ENCODE data around the gene LY6G6D.

LY6G6D gene

GRCh38 chr6:31765559-31765909 lies 50.4 kb downstream of the LY6G6D start:
- H3K4me3 ChIP-seq (ENCODE audit: low read length) = no peak overlapping the region
- TF ChIP-seq ZNF274 (IDR thresholded peaks at IDR 0.05; ENCODE audit: low read depth, low read length) = no peak

- no peak for TF ChIP-seq ZNF274 (IDR thresholded peaks at IDR 0.05; ENCODE audit: low read depth, low read length)
These were observed 51.0 kb downstream of the LY6G6D start for GRCh38 chr6:31765910-31766794.

GRCh38 chr6:31767096-31767645 lies 52.0 kb downstream of the LY6G6D start:
- H3K4me3 ChIP-seq (ENCODE audit: low read length) = no peak overlapping the region
- no peak for TF ChIP-seq ZNF274 (IDR thresholded peaks at IDR 0.05; ENCODE audit: low read depth, low read length)

More at GRCh38 chr6:31765910-31766794, 51.0 kb downstream of the LY6G6D start:
- H3K4me3 ChIP-seq (ENCODE audit: low read length) = no peak overlapping the region

All from GM08714 (cell line).